HG03342 (cell line): ENCODE data around the gene ARL14.

Experiments
- ATAC-seq: cut with Tn5 transposase; IDR thresholded peaks from one replicate; pipeline ENCODE4 v1.9.1; 2021; ENCODE audit warnings: mild to moderate bottlenecking, moderate library complexity; ENCODE audit not compliant: unreplicated experiment

The ARL14 gene

GRCh38 chr3:160719710-160720109 is 42.8 kb downstream of the ARL14 start:
- ATAC-seq: no peak

DNA sequence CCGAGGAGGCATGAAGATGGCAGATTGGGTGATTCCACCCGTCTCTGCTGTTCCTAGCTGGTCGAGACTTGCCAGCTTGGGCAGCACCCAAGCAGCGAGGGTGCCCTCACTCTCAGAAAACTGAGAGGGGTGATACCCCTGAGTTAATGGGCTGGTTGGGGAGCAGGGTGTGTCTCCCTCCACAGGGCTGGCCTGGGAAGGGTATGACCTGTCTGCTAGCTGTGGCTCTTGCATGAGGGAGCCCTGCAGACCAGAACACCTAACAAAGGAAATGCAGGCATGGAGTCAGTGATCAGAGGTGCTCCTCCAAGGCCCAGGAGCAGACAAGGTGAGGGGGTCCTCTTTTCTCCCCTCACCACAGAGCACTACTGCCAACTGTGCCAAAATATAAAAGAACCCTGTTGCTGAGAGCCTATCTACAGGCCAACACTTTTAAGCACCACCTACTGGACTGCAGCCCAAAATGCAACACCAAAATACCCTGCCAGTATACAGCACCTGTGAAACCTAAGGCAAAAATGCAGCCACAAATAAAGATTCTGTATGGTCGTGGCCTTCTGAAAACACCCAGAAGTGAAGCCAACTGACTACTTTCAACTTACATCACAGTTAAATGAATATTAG is 43.3 kb downstream of the ARL14 start:
- peak; percentile 64 for ATAC-seq

GRCh38 chr3:160722331-160722730 is 45.4 kb downstream of the ARL14 start:
- no peak for ATAC-seq

- no peak for ATAC-seq
Measured at GRCh38 chr3:160725338-160725737, 48.4 kb downstream of the ARL14 start.
